HepG2 (cell line): ENCODE results near the gene FITM1. TPM values are rescaled to one million over a fixed set of nuclear protein-coding genes. Genes with fewer than 3 reads are reported as not detected.

ENCODE experiments used
- ADNP ChIP-seq: sonication (generic); formaldehyde crosslinking; IDR thresholded peaks from 2 replicates; pipeline ENCODE4 v1.4.0; 2020; ENCODE audit warnings: missing genetic modification reagents
- CEBPB ChIP-seq: IDR thresholded peaks from 2 replicates; pipeline ENCODE4 v1.6.1; 2011; ENCODE audit warnings: low read depth, low read length, improper control_type of control experiment, borderline replicate concordance
- CREB1 ChIP-seq, 2 experiments: fragments of 450-650 bp in 1 of 2; IDR thresholded peaks; 2 replicates each; pipeline ENCODE4 v1.6.1; 2016 to 2017; ENCODE audit warnings: control low read depth in 1 of 2, mild to moderate bottlenecking in 1 of 2, missing compliant biosample characterization in 1 of 2, missing genetic modification characterization in 1 of 2
- ELF4 ChIP-seq: sonication (generic); formaldehyde crosslinking; IDR thresholded peaks from 2 replicates; pipeline ENCODE4 v1.5.0; 2020; ENCODE audit warnings: missing genetic modification reagents, mild to moderate bottlenecking, moderate library complexity, borderline replicate concordance
- FOXA3 ChIP-seq: IDR thresholded peaks from 2 replicates; pipeline ENCODE4 v1.6.1; 2016; ENCODE audit warnings: missing genetic modification reagents, missing compliant biosample characterization
- ISL2 ChIP-seq: sonication (generic); formaldehyde crosslinking; IDR thresholded peaks from 2 replicates; pipeline ENCODE4 v1.5.0; 2020; ENCODE audit warnings: missing genetic modification reagents
- KDM5A ChIP-seq: fragments of 200-600 bp; sonication (generic); IDR thresholded peaks from 2 replicates; pipeline ENCODE4 v1.7.0; 2018; ENCODE audit warnings: antibody characterized with exemption, mild to moderate bottlenecking, low read length, borderline replicate concordance
- KDM6A ChIP-seq: IDR thresholded peaks from 2 replicates; pipeline ENCODE4 v1.6.1; 2016; ENCODE audit warnings: low read depth
- NCOA5 ChIP-seq: sonication (generic); formaldehyde crosslinking; IDR thresholded peaks from 2 replicates; pipeline ENCODE4 v1.4.0; 2020; ENCODE audit warnings: missing genetic modification reagents
- PAF1 ChIP-seq: IDR thresholded peaks from 2 replicates; pipeline ENCODE4 v1.6.1; 2016; ENCODE audit warnings: missing genetic modification reagents, missing compliant biosample characterization
- PCBP1 ChIP-seq: fragments of 200-400 bp; formaldehyde crosslinking; IDR thresholded peaks from 2 replicates; pipeline ENCODE4 v1.6.1; 2017; ENCODE audit warnings: mild to moderate bottlenecking, low read depth, low read length, borderline replicate concordance
- PLRG1 ChIP-seq: fragments of 450-650 bp; conservative IDR thresholded peaks from 2 replicates; pipeline ENCODE4 v1.6.1; 2016
- RBFOX2 ChIP-seq: fragments of 200-400 bp; formaldehyde crosslinking; IDR thresholded peaks from 2 replicates; pipeline ENCODE4 v1.6.1; 2017; ENCODE audit warnings: low read depth, mild to moderate bottlenecking, low read length
- RFX1 ChIP-seq: fragments of 450-650 bp; IDR thresholded peaks from 2 replicates; pipeline ENCODE4 v1.6.1; 2017
- SMAD1 ChIP-seq: sonication (generic); formaldehyde crosslinking; IDR thresholded peaks from 2 replicates; pipeline ENCODE4 v1.4.0; 2020; ENCODE audit warnings: missing genetic modification reagents, low read depth, mild to moderate bottlenecking, borderline replicate concordance
- SNRNP70 ChIP-seq: fragments of 200-400 bp; formaldehyde crosslinking; IDR thresholded peaks from 2 replicates; pipeline ENCODE4 v1.6.1; 2017; ENCODE audit warnings: mild to moderate bottlenecking, low read depth, low read length, moderate library complexity
- ZNF549 ChIP-seq: sonication (generic); formaldehyde crosslinking; IDR thresholded peaks from 2 replicates; pipeline ENCODE4 v1.5.0; 2020; ENCODE audit warnings: missing genetic modification reagents
- ZNF598 ChIP-seq: sonication (generic); formaldehyde crosslinking; IDR thresholded peaks from 2 replicates; pipeline ENCODE4 v1.5.1; 2020; ENCODE audit warnings: mild to moderate bottlenecking, missing genetic modification reagents, borderline replicate concordance
- ZSCAN29 ChIP-seq: sonication (generic); formaldehyde crosslinking; conservative IDR thresholded peaks from 2 replicates; pipeline ENCODE4 v1.4.0; 2020; ENCODE audit warnings: mild to moderate bottlenecking, missing genetic modification reagents
- polyA plus RNA-seq, 8 experiments: library from polyadenylated mRNA; depleted of rRNA in 3 of 8; stranded (reverse) in 7 of 8; unstranded in 1 of 8; fragments of >200 nt; fragmentation: Illumina TruSeq in 4 of 8; extraction: Trizol in 4 of 8; gene quantifications; 2 replicates each; pipeline versions ENCODE4 v1.2.1 to v1.2.3, GENCODE V29; 2011 to 2016; ENCODE audit warnings: low read depth in 4 of 8, missing spikeins in 1 of 8, mixed read lengths in 1 of 8; ENCODE audit not compliant: insufficient read depth in 1 of 8
- total RNA-seq, 5 experiments: library from RNA; depleted of rRNA; stranded (reverse); fragments of >200 nt; fragmentation: Illumina TruSeq; extraction: Trizol; gene quantifications; 2 replicates each; pipeline ENCODE4 v1.2.3, GENCODE V29; 2016; ENCODE audit warnings: low read depth in 1 of 5
- TF ChIP-seq, protein P1 (sequence below): IDR thresholded peaks from 2 replicates; pipeline ENCODE4 v1.6.1; 2016
- TF ChIP-seq, protein P2 (sequence below): sonication (generic); formaldehyde crosslinking; IDR thresholded peaks from 2 replicates; pipeline ENCODE4 v1.4.0; 2020; ENCODE audit warnings: missing genetic modification reagents
- TF ChIP-seq, protein P3 (sequence below): fragments of 450-650 bp; IDR thresholded peaks from 2 replicates; pipeline ENCODE4 v1.6.1; 2016
- TF ChIP-seq, protein P4 (sequence below): sonication (generic); formaldehyde crosslinking; IDR thresholded peaks from 2 replicates; pipeline ENCODE4 v1.9.0; 2021; ENCODE audit warnings: missing genetic modification reagents, borderline replicate concordance

Gene FITM1
- total and polyA plus RNA-seq, 2 of the 13 experiments (the other 11 are each of a cell fraction or from before 2014, with no cell fraction given): 2.7 to 5.8 TPM

DNA sequence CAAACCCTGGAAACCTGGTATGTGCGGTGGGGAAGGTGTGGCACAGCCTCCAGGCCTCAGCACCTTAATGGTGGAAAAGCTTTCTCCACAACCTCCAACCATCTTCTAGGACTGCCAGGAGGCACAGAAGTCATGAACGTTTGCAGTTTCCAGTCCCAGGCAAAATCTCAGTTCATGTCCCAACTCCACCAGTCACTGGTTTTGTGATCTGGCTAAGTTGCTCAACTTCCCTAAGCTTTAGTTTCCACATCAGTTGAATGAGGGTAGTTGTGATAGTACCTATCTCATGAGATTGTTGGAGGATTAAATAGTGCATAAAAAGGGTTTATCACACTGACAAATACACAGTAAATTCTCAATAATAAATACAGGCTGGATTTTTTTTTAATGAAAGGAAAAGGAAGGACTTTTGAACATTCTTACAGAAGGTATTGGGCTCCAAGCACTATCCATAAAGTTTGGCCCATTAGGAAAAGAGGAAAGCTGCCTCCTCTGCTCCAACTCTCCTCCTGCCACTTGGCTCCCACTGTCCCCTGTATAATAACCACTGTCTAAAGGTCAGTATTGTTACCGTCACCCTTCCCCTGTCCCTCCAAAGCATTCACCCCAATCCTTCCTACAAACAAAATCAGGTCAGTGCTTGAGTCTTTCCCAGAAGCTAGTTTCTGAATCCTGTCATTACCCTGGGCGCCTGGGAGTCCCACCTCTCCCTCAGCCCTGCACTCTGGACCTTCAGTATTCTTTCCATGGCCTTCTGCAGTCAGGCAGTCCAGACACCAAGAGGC lies 30.1 kb upstream of the FITM1 start (continued):
- TF ChIP-seq, protein P1, sequence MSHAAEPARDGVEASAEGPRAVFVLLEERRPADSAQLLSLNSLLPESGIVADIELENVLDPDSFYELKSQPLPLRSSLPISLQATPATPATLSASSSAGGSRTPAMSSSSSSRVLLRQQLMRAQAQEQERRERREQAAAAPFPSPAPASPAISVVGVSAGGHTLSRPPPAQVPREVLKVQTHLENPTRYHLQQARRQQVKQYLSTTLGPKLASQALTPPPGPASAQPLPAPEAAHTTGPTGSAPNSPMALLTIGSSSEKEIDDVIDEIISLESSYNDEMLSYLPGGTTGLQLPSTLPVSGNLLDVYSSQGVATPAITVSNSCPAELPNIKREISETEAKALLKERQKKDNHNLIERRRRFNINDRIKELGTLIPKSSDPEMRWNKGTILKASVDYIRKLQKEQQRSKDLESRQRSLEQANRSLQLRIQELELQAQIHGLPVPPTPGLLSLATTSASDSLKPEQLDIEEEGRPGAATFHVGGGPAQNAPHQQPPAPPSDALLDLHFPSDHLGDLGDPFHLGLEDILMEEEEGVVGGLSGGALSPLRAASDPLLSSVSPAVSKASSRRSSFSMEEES (CRISPR knock-in tag): no peak
- 0 out of 2 replicates have a peak, but pooled peaks have one; percentile 24 for TF ChIP-seq CEBPB
- TF ChIP-seq ISL2: no peak
- TF ChIP-seq, protein P2, sequence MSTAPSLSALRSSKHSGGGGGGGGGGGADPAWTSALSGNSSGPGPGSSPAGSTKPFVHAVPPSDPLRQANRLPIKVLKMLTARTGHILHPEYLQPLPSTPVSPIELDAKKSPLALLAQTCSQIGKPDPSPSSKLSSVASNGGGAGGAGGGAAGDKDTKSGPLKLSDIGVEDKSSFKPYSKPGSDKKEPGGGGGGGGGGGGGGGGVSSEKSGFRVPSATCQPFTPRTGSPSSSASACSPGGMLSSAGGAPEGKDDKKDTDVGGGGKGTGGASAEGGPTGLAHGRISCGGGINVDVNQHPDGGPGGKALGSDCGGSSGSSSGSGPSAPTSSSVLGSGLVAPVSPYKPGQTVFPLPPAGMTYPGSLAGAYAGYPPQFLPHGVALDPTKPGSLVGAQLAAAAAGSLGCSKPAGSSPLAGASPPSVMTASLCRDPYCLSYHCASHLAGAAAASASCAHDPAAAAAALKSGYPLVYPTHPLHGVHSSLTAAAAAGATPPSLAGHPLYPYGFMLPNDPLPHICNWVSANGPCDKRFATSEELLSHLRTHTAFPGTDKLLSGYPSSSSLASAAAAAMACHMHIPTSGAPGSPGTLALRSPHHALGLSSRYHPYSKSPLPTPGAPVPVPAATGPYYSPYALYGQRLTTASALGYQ (CRISPR knock-in tag): no peak
- TF ChIP-seq ZNF598 (CRISPR knock-in tag): peak; percentile 4; the same call in 1 of the 2 replicates
- no peak for TF ChIP-seq CREB1 (IDR thresholded peaks at IDR 0.05)
- TF ChIP-seq CREB1 (CRISPR knock-in tag; IDR thresholded peaks at IDR 0.05): no peak
- TF ChIP-seq KDM6A (CRISPR knock-in tag): no peak
- TF ChIP-seq ZSCAN29 (CRISPR knock-in tag): 0 out of 2 replicates have a peak, but pooled peaks have one; percentile 53
- TF ChIP-seq ADNP: no peak
- peak; percentile 57; the same call in 1 of the 2 replicates for TF ChIP-seq RBFOX2
- peak; percentile 93; the same call in 1 of the 2 replicates for TF ChIP-seq PAF1 (CRISPR knock-in tag)
- TF ChIP-seq, protein P3, sequence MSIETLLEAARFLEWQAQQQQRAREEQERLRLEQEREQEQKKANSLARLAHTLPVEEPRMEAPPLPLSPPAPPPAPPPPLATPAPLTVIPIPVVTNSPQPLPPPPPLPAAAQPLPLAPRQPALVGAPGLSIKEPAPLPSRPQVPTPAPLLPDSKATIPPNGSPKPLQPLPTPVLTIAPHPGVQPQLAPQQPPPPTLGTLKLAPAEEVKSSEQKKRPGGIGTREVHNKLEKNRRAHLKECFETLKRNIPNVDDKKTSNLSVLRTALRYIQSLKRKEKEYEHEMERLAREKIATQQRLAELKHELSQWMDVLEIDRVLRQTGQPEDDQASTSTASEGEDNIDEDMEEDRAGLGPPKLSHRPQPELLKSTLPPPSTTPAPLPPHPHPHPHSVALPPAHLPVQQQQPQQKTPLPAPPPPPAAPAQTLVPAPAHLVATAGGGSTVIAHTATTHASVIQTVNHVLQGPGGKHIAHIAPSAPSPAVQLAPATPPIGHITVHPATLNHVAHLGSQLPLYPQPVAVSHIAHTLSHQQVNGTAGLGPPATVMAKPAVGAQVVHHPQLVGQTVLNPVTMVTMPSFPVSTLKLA: no peak
- TF ChIP-seq FOXA3: no peak
- TF ChIP-seq KDM5A: no peak
- TF ChIP-seq SNRNP70: no peak
- 0 out of 2 replicates have a peak, but pooled peaks have one; percentile 7 for TF ChIP-seq SMAD1
- TF ChIP-seq, protein P4, sequence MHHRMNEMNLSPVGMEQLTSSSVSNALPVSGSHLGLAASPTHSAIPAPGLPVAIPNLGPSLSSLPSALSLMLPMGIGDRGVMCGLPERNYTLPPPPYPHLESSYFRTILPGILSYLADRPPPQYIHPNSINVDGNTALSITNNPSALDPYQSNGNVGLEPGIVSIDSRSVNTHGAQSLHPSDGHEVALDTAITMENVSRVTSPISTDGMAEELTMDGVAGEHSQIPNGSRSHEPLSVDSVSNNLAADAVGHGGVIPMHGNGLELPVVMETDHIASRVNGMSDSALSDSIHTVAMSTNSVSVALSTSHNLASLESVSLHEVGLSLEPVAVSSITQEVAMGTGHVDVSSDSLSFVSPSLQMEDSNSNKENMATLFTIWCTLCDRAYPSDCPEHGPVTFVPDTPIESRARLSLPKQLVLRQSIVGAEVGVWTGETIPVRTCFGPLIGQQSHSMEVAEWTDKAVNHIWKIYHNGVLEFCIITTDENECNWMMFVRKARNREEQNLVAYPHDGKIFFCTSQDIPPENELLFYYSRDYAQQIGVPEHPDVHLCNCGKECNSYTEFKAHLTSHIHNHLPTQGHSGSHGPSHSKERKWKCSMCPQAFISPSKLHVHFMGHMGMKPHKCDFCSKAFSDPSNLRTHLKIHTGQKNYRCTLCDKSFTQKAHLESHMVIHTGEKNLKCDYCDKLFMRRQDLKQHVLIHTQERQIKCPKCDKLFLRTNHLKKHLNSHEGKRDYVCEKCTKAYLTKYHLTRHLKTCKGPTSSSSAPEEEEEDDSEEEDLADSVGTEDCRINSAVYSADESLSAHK (CRISPR knock-in tag): no peak
- TF ChIP-seq PLRG1: no peak
- no peak for TF ChIP-seq ZNF549
- TF ChIP-seq NCOA5 (CRISPR knock-in tag): no peak
- TF ChIP-seq PCBP1: no peak
- no peak for TF ChIP-seq RFX1
- no peak for TF ChIP-seq ELF4 (CRISPR knock-in tag)
